ENCODE data around the gene SLC25A42. TPM values are rescaled to one million over a fixed set of nuclear protein-coding genes. Genes with fewer than 3 reads are reported as not detected.
"Not testable (repeated sequence)": the region's sequence is repeated elsewhere in the genome, so short reads cannot be mapped to it uniquely, and the experiment has no call there.

The SLC25A42 gene
- total and polyA plus RNA-seq, 2 experiments from 2014 or later: 13.8 to 23.2 TPM

- TF ChIP-seq, protein P1, sequence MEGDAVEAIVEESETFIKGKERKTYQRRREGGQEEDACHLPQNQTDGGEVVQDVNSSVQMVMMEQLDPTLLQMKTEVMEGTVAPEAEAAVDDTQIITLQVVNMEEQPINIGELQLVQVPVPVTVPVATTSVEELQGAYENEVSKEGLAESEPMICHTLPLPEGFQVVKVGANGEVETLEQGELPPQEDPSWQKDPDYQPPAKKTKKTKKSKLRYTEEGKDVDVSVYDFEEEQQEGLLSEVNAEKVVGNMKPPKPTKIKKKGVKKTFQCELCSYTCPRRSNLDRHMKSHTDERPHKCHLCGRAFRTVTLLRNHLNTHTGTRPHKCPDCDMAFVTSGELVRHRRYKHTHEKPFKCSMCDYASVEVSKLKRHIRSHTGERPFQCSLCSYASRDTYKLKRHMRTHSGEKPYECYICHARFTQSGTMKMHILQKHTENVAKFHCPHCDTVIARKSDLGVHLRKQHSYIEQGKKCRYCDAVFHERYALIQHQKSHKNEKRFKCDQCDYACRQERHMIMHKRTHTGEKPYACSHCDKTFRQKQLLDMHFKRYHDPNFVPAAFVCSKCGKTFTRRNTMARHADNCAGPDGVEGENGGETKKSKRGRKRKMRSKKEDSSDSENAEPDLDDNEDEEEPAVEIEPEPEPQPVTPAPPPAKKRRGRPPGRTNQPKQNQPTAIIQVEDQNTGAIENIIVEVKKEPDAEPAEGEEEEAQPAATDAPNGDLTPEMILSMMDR (IDR thresholded peaks at IDR 0.05; ENCODE audit: poor library complexity): no peak
- TF ChIP-seq EZH2 (IDR thresholded peaks at IDR 0.05; ENCODE audit: borderline replicate concordance) (no peak), EZH2phosphoT487 (IDR thresholded peaks at IDR 0.05; ENCODE audit: low read depth, severe bottlenecking, unreplicated experiment) (no peak)
- 92% methylated on average over 6 of the region's 6 CpGs for WGBS (ENCODE audit: low lambda C conversion rate, missing lambda C conversion rate)
- no peak overlapping the region for H3K27ac ChIP-seq
These were observed 70.2 kb downstream of the SLC25A42 start for GRCh38 chr19:19133985-19134384.

GRCh38 chr19:19134687-19135158 lies 70.9 kb downstream of the SLC25A42 start:
- no peaks in the 10 kb centered on the region for H4K20me1 ChIP-seq (ENCODE audit: insufficient read depth, poor library complexity, severe bottlenecking)
- H3K36me3 ChIP-seq (replicated peaks; ENCODE audit: insufficient read depth, low read depth): no peaks in the 10 kb centered on the region
- peak overlapping the region; percentile 56 for H3K4me2 ChIP-seq
- no peak overlapping the region for H2AFZ ChIP-seq
- WGBS (ENCODE audit: low lambda C conversion rate, missing lambda C conversion rate): 30% methylated on average over 21 of the region's 21 CpGs
- H3K79me2 ChIP-seq: peaks cover 8% of the 10 kb centered on the region
- H3K9me3 ChIP-seq (ENCODE audit: low read depth): no peaks in the 10 kb centered on the region
- TF ChIP-seq EZH2phosphoT487 (IDR thresholded peaks at IDR 0.05; ENCODE audit: low read depth, severe bottlenecking, unreplicated experiment) (no peak), EZH2 (IDR thresholded peaks at IDR 0.05; ENCODE audit: borderline replicate concordance) (no peak)
- TF ChIP-seq, protein P1 (IDR thresholded peaks at IDR 0.05; ENCODE audit: poor library complexity): no peak
- no peaks in the 10 kb centered on the region for H3K27me3 ChIP-seq
- no peaks in the 10 kb centered on the region for H3K9me2 ChIP-seq (replicated peaks; ENCODE audit: insufficient read depth)
- no peak overlapping the region for H3K4me3 ChIP-seq
- DNase-seq (ENCODE audit: low spot score): peak; percentile 51
- peaks cover 8% of the 10 kb centered on the region for H3K4me1 ChIP-seq (ENCODE audit: insufficient read depth)
- no peak overlapping the region for H3K27ac ChIP-seq

More at GRCh38 chr19:19133985-19134384, 70.2 kb downstream of the SLC25A42 start:
- no peak for DNase-seq (ENCODE audit: low spot score)
- Histone ChIP-seq H3K4me3 (no peak overlapping the region), H3K79me2 (peaks cover 8% of the 10 kb centered on the region), H3K27me3 (no peaks in the 10 kb centered on the region), H3K4me1 (ENCODE audit: insufficient read depth) (peaks cover 8% of the 10 kb centered on the region), H3K4me2 (no peak overlapping the region), H4K20me1 (ENCODE audit: insufficient read depth, poor library complexity, severe bottlenecking) (no peaks in the 10 kb centered on the region), H3K9me3 (ENCODE audit: low read depth) (no peaks in the 10 kb centered on the region), H2AFZ (no peak overlapping the region), H3K36me3 (replicated peaks; ENCODE audit: insufficient read depth, low read depth) (no peaks in the 10 kb centered on the region), H3K9me2 (replicated peaks; ENCODE audit: insufficient read depth) (no peaks in the 10 kb centered on the region)

DNA sequence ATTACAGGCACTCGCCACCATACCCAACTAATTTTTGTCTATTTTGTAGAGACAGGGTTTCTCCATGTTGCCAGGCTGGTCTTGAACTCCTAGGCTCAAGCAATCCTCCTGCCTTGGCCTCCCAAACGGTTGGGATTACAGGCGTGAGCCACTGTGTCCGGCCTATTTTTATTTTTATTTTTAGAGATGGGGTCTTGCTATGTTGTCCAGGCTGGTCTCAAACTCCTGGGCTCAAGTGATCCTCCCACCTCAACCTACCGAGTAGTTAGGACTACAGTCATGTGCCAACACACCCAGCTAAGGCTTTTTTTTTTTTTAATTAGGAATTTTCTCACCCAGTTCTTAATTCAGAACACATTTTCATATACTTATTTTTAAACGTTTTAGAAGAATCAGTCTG lies 71.9 kb downstream of the SLC25A42 start:
- not testable (repeated sequence) for H3K9me2 ChIP-seq (replicated peaks; ENCODE audit: insufficient read depth); H3K27me3 ChIP-seq; H3K4me1 ChIP-seq (ENCODE audit: insufficient read depth); H3K4me3 ChIP-seq; H3K36me3 ChIP-seq (replicated peaks; ENCODE audit: insufficient read depth, low read depth); H3K79me2 ChIP-seq; H4K20me1 ChIP-seq (ENCODE audit: insufficient read depth, poor library complexity, severe bottlenecking); DNase-seq (ENCODE audit: low spot score); H3K4me2 ChIP-seq; H3K27ac ChIP-seq; H3K9me3 ChIP-seq (ENCODE audit: low read depth); H2AFZ ChIP-seq
- WGBS (ENCODE audit: low lambda C conversion rate, missing lambda C conversion rate): 94% methylated on average over 6 of the region's 6 CpGs

DNA sequence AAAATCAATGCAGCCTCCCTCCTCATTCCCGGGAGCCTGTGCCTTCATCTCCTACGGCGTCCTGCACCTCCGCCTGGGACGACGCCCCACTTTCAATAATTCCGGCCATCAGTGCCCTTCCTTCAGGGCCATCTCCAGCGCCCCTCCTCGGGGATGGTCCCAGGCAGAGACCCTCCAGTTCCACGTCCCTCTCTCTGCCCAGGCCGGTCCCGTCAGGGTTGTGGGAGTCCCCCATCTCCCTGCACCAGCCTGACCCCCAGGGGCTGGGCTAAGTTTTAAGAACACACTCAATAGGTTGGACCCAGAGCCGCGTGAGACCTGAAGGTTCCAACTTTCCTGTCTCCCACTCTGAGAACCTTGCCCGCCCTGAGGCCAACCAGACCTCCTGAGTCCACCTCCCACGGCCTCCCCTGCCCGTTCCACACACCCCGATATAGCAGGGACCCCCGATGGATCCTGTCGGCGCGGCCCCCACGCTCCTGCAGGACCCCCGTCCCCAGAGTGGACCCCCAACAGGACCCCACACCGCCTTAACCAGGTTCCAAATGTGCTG lies 73.8 kb downstream of the SLC25A42 start:
- TF ChIP-seq, protein P1 (IDR thresholded peaks at IDR 0.05; ENCODE audit: poor library complexity): no peak
- TF ChIP-seq EZH2phosphoT487 (IDR thresholded peaks at IDR 0.05; ENCODE audit: low read depth, severe bottlenecking, unreplicated experiment) (no peak), EZH2 (IDR thresholded peaks at IDR 0.05; ENCODE audit: borderline replicate concordance) (no peak)
- Histone ChIP-seq H3K4me1 (ENCODE audit: insufficient read depth) (peaks cover 8% of the 10 kb centered on the region), H4K20me1 (ENCODE audit: insufficient read depth, poor library complexity, severe bottlenecking) (no peaks in the 10 kb centered on the region), H3K79me2 (peaks cover 8% of the 10 kb centered on the region), H3K4me3 (peak overlapping the region; percentile 60), H3K9me3 (ENCODE audit: low read depth) (no peaks in the 10 kb centered on the region), H3K27me3 (no peaks in the 10 kb centered on the region), H3K4me2 (peak overlapping the region; percentile 99), H2AFZ (peak overlapping the region; percentile 89), H3K27ac (no peak overlapping the region), H3K9me2 (replicated peaks; ENCODE audit: insufficient read depth) (no peaks in the 10 kb centered on the region), H3K36me3 (replicated peaks; ENCODE audit: insufficient read depth, low read depth) (no peaks in the 10 kb centered on the region)
- 48% methylated on average over 17 of the region's 25 CpGs for WGBS (ENCODE audit: low lambda C conversion rate, missing lambda C conversion rate)
- DNase-seq (ENCODE audit: low spot score): no peak
